DMS114 treated with DMSO at 0.1 percent for 48 hours (cell line): ENCODE measurements around the gene TCAP.

Experiments
- DNase-seq: peaks from one replicate; lab custom pipeline; 2025; ENCODE audit not compliant: unreplicated experiment; lab: John Stamatoyannopoulos, UW

The TCAP gene

GRCh38 chr17:39666231-39666600 is 1.1 kb downstream of the TCAP start:
- no peak for DNase-seq

GRCh38 chr17:39666601-39667261 is 1.6 kb downstream of the TCAP start:
- DNase-seq, result no peak

GRCh38 chr17:39667262-39667944 is 2.3 kb downstream of the TCAP start:
- DNase-seq, result no peak

- peak; percentile 25 for DNase-seq
These were observed 3.1 kb downstream of the TCAP start, which contains the start of gene PNMT for GRCh38 chr17:39667945-39668924. TSS of gene PNMT (plus strand) at chr17:39668453. CDS start at chr17:39668476, 23 bp downstream.

- DNase-seq, result no peak
These were observed 5.0 kb downstream of the TCAP start for GRCh38 chr17:39669897-39670735.

GRCh38 chr17:39670746-39671145 is 5.6 kb downstream of the TCAP start:
- DNase-seq, result no peak

GRCh38 chr17:39671651-39672521 is 6.7 kb downstream of the TCAP start:
- DNase-seq, result peak; percentile 18

GRCh38 chr17:39672522-39673334 is 7.6 kb downstream of the TCAP start:
- no peak for DNase-seq

GRCh38 chr17:39673335-39674081 is 8.4 kb downstream of the TCAP start:
- DNase-seq, result no peak

GRCh38 chr17:39674179-39674578 is 9.0 kb downstream of the TCAP start:
- DNase-seq, result no peak

GRCh38 chr17:39674702-39675389 is 9.7 kb downstream of the TCAP start:
- no peak for DNase-seq

- DNase-seq, result no peak
These were observed 10.4 kb downstream of the TCAP start for GRCh38 chr17:39675390-39676082.

GRCh38 chr17:39676198-39676819 is 11.2 kb downstream of the TCAP start:
- no peak for DNase-seq

GRCh38 chr17:39677072-39677471 is 11.9 kb downstream of the TCAP start:
- no peak for DNase-seq

- DNase-seq, result no peak
These were observed 12.6 kb downstream of the TCAP start for GRCh38 chr17:39677542-39678339.
